Muscle of back (tissue), 11 donors: ENCODE data around the gene GRID1. TPM values are rescaled to one million over a fixed set of nuclear protein-coding genes. Genes with fewer than 3 reads are reported as not detected.

Experiments
- DNase-seq, 3 donors: peaks; one replicate each; pipeline versions ENCODE4 v3.0.0 to v3.0.0-alpha.2; 2013
- polyA plus RNA-seq, 10 donors: library from polyadenylated mRNA; unstranded; fragments of 120-200 nt; gene quantifications; one replicate each; pipeline ENCODE4 v1.2.1, GENCODE V29; 2013; ENCODE audit not compliant: insufficient read length in 10 of 10

Gene GRID1
- polyA plus RNA-seq, 10 donors: 2.7 to 8.4 (median 5.9) TPM

DNA sequence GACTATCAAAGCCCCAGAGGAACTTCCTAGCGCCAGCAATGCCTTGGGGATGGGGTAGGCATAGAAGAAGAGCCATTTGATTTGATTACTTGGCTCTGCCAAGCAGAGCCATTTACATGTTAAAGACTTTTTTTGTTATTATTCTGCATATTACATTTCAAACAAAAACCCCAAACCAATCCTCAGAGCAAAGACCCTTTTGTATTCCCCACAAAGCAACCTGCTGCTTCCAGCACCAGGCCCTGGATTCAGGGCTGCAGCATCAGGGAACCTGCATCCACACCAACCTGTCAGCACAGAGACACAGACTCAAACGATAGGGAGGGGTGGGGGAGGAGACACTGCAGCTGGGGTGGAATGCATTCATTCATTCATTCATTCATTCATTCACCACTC lies 73.2 kb downstream of the GRID1 start:
- no peak for DNase-seq

DNA sequence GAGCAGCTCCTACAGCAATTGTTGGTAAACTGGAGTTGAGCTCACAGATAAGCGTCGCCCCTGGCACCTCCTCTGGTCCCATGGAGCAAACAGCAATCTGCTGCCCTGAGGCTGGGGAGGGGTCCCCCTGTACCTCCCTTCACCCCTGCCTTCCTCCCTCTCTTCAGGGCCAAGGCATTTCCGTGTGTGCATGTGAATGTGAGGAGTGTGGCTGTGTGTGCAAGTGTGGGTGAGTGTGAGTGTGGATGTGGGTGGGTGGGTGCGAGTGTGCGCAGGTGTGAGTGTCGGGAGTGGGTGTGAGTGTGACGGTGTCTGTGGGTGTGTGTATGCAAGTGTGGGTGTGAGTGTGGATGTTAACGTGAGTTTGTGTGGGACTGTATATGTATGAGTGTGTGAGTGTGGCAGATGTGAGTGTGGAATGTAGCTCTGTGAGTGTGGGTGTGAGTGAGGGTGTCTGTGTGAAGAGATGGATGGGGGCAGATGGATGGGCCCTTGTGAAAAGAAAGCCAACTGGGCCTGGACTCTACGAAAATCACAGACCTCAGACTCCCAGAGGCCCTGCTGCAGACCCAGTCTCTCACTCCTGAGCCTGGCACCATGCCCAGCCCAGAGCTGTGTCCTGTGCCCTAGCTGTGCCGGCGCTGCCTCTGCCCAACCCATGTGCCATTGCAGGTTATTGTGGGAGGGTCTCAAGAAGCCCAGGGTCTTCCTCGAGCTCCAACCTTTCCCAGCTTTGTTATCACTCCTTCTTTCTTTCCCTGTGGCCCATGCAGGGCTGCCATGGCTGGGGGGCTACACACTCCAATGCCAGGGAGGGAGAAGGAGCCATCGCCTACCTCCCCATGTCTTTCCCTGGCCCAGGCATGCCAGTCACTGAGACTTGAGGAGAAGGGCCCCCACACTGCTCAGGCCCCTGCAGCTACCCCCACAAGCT lies 73.9 kb downstream of the GRID1 start:
- DNase-seq: no peak

GRCh38 chr10:86291616-86292340 lies 74.8 kb downstream of the GRID1 start:
- no peak for DNase-seq

GRCh38 chr10:86290933-86291615 lies 75.5 kb downstream of the GRID1 start:
- no peak for DNase-seq

DNA sequence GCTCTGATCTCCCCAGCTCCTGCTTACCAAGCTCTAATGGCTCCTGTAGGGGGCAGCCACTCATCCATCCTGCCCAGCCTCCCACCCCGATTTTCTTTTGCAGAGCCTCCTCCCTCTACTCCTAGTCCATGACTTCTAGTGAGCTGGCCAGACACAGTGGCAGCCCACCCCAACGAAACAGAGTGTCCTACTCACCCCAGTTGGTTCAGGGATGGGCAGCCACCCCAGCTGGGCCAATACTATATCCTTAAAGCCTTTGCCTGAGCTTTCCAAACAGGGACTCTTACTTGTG lies 77.1 kb downstream of the GRID1 start:
- no peak for DNase-seq

- no peak for DNase-seq
Measured at GRCh38 chr10:86288695-86289576, 77.7 kb downstream of the GRID1 start.

GRCh38 chr10:86287966-86288579 lies 78.5 kb downstream of the GRID1 start:
- no peak for DNase-seq

GRCh38 chr10:86287110-86287793 lies 79.3 kb downstream of the GRID1 start:
- no peak for DNase-seq

DNA sequence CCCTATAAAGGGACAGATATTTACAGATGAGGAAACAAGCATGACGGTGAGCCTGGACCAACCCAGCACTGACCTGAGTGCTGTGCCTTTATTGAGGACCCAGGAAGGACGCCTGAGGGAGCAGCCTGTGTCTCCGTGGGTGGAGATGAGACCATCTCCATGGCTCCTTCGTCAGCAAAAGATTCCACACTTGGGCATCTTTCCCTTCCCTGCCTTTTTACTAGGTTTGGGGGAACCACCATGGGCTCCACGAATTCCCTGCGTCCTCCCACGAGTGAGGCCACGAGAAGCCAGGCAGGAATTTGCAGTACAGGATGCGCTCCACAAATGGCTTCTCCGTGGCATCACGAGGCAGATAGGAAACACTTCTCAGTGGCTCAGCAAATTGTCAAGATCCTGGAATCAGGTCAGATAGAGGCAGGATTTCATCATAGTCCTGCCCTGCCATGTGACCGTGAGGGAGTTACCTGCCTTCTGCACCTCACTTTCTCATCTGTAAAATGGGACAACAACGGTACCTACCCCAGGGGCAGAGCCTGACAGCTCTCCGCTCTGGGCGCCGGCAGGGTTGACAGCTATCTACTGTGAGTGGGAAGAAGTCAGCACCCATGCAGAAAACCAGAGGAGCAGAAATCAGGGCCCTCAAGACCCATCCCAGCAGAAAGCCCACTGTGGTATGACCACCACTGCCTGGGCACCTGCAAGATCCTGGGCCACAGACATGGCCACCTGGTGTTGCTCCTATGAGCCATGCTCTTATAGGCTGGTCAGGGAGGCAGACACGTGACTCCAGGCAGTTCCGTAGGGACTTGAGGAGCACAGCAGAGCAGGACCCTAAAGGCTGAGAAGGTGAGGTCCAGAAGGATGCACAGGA lies 80.1 kb downstream of the GRID1 start:
- no peak for DNase-seq

DNA sequence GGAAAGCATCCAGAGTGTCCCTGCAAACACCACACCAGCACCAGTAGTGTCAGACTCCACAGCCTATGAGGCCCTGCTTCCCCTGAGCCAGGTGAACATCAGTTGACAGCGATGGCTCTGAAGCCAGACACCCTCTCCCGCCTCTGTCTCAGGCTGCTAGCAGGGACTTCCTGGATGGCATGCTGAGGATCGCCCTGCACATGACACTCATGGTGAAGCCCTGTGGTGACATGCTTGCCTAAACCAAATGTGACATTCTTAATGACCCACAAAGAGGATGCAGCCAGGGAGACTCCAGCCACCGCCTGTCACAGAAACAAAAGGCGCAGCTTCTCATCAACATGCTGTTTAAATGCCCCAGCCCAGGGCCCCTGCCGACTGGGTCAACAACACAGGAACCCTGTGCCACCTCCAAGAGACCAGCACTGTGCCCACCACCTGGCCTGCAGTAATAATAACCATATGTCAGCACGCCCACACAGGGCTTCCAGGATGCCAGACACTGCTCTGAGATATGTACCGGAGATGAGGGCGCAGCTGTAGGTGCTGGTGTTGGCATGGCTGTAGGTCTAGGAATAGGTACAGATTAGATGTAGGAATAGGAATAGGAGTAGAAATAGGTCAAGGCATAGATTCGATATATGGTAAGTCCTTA lies 81.3 kb downstream of the GRID1 start:
- no peak for DNase-seq

GRCh38 chr10:86284355-86285105 lies 82.1 kb downstream of the GRID1 start:
- DNase-seq: no peak

- DNase-seq: no peak
Measured at GRCh38 chr10:86283466-86284287, 82.9 kb downstream of the GRID1 start.

- no peak for DNase-seq
Measured at GRCh38 chr10:86282664-86283465, 83.7 kb downstream of the GRID1 start.

DNA sequence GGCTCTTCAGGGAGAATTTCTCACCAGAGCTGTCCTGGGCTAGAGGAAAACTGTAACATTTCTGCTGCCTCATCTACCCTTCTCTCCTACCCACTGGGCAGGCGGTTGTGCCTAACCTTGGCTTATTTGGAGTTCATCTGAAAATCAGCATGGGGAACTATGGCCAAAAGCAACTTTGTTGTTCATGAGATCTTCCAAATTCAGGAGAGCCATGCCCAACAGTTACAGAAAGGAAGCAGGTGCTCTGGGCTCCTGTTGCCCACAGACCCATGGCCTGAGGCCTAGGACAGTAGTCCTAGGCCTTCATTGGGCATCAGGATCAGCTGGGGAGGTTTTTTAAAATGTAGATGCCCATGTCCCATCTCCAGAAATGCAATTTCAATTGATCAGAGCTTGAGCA lies 85.2 kb downstream of the GRID1 start:
- DNase-seq: no peak

DNA sequence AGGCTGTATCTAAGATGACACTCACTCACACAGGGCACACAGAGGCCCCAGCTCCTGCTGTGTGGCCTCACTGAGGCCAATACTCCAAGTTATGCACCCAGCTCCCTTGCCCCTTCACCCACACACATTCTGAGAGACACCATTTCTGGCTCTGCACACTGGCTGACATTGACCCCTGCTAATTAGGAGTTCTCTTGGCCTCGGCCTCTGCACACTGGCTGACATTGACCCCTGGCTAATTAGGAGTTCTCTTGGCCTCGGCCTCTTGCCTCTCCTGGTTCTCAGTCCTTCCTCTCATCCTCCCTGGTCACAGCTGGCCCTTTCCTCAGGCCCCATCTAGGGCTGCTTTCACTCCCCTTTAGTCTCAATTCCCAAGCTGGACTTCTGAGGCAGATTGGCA lies 97.3 kb downstream of the GRID1 start:
- no peak for DNase-seq
